Naive thymus-derived CD8-positive, alpha-beta T cell (primary cell): Measurements from ENCODE around the gene CACTIN. TPM values are rescaled to one million over a fixed set of nuclear protein-coding genes. Genes with fewer than 3 reads are reported as not detected.
"Not testable (repeated sequence)": the region's sequence is repeated elsewhere in the genome, so short reads cannot be mapped to it uniquely, and the experiment has no call there.

ENCODE experiments used
- ATAC-seq, 2 donors: fragments of 150-1000 bp; cut with Tn5 transposase in 1 of 2; sonication (Bioruptor Pico), chemical (Tn5 transposase) in 1 of 2; 1 replicate in 1 of 2; 2 replicates in 1 of 2; pipeline ENCODE4 v1.10.0; 2021; ENCODE audit warnings: mild to moderate bottlenecking in 2 of 2, moderate library complexity in 2 of 2
- POLR2A ChIA-PET: fragments of 350-600 bp; sonication (Branson Sonifier 250); formaldehyde crosslinking; loops from one replicate; lab custom pipeline; 2021; ENCODE audit warnings: antibody characterized with exemption; lab: Charles Lee
- DNase-seq, 10 donors: peaks; one replicate each; pipeline versions ENCODE4 v3.0.0 to v3.0.0-alpha.2; 2020 to 2022
- H3K27ac Mint-ChIP-seq, 10 donors: one replicate each; pipeline ENCODE4 v1.8.0; 2020 to 2022; ENCODE audit warnings: mild to moderate bottlenecking in 10 of 10, mixed read lengths in 10 of 10, moderate library complexity in 4 of 10, inconsistent platforms in 1 of 10
- H3K27me3 Mint-ChIP-seq, 5 donors: one replicate each; pipeline ENCODE4 v1.8.0; 2021 to 2022; ENCODE audit warnings: mixed read lengths in 5 of 5
- H3K36me3 Mint-ChIP-seq, 3 donors: one replicate each; pipeline ENCODE4 v1.8.0; 2020 to 2022; ENCODE audit warnings: mixed read lengths in 3 of 3, mild to moderate bottlenecking in 2 of 3, inconsistent platforms in 1 of 3
- H3K4me1 Mint-ChIP-seq, 4 donors: one replicate each; pipeline ENCODE4 v1.8.0; 2021 to 2022; ENCODE audit warnings: mixed read lengths in 4 of 4
- H3K4me3 Mint-ChIP-seq, 10 donors: one replicate each; pipeline ENCODE4 v1.8.0; 2020 to 2022; ENCODE audit warnings: mild to moderate bottlenecking in 10 of 10, mixed read lengths in 10 of 10, moderate library complexity in 6 of 10, inconsistent platforms in 1 of 10
- H3K9me3 Mint-ChIP-seq, 9 donors: one replicate each; pipeline ENCODE4 v1.8.0; 2020 to 2022; ENCODE audit warnings: mixed read lengths in 9 of 9, mild to moderate bottlenecking in 3 of 9, inconsistent platforms in 1 of 9, moderate library complexity in 1 of 9
- polyA plus RNA-seq, 3 donors: library from polyadenylated mRNA; unstranded; fragments of 300-500 nt; fragmentation: Illumina TruSeq; gene quantifications; one replicate each; pipeline ENCODE4 v1.2.3, GENCODE V29; 2021
- total RNA-seq, 8 experiments: library from RNA in 2 of 8; stranded (reverse) in 2 of 8; gene quantifications; one replicate each; pipeline ENCODE4 v1.2.3 and lab custom pipeline; 2021 to 2026

CACTIN gene
- total and polyA plus RNA-seq, 5 experiments from 2014 or later, result 6.9 to 54.1 (median 20.4) TPM

DNA sequence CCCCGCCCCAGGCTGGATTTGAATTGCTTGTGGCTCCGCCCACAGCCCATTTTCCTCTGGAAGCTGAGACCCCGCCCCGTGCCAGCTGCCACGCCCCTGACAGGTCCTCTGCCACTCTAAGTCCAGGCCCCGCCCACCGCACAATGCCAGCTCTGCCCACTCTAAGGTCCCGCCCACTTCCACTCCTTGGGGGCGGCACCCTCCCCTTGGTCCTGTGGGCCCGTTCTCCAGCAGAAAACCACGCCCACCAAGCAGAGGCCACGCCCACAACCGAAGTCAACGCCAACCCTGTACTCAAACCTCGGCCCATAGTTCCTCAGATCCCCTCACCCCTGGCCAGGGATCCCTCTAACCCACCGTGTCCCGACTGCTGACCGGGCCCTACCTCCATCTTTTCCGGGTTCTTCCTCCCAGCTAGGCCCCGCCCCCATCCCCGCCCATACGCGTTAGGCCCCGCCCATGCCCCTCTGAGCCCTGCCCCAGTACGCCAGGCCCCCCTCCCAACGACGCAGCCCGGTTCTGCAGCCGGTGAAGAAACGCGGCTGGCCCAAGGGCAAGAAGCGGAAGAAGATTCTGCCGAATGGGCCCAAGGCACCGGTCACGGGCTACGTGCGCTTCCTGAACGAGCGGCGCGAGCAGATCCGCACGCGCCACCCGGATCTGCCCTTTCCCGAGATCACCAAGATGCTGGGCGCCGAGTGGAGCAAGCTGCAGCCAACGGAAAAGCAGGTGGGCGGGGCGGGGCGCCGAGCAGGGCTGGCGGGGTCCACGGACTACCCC lies 52.5 kb downstream of the CACTIN start:
- no peaks in the 10 kb centered on the region for H3K9me3 Mint-ChIP-seq

DNA sequence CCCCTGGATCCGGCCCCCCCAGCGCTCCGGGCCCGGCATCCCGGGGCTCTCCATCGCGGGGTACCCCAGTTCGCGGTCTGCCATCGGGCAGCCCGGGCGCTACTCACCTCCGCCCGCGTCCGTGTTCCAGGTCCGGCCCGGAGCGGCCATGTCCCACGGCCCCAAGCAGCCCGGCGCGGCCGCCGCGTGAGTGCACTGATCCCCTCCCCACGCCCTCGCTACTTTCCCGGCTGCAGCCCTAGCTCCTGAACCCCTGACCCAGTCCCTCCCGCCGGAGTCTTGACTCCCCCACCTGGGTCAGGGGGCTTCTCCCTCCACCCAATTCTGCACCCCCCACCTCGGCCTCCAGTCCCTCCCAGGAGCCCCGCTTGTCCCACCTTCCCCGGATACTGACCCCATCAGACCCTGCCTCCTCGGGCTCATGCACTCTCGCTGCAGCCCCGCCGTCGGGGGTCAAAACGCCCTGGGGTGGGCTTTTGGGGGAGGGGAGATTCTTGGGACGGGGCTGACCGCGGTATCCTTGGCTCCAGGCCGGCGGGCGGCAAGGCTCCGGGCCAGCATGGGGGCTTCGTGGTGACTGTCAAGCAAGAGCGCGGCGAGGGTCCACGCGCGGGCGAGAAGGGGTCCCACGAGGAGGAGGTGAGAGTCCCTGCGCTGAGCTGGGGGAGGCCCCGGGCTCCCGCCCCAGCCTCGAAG lies 53.3 kb downstream of the CACTIN start:
- peaks cover 8 to 27% (median 18%) of the 10 kb centered on the region in 4 donors for H3K4me1 Mint-ChIP-seq
- H3K9me3 Mint-ChIP-seq, result no peaks in the 10 kb centered on the region
- H3K27me3 Mint-ChIP-seq, result no peaks in the 10 kb centered on the region
- ATAC-seq, result peak in 1 of 2 donors; percentile 10
- POLR2A ChIA-PET, result interaction anchor here (0.6 to 5.9 kb wide), 5 partner anchors 12 to 72 kb away, joined by 3 to 44 read pairs (median 3); partner anchors contain the start of genes GIPC3 and MFSD12
- peak overlapping the region; percentile 62 to 89 (median 78) for H3K4me3 Mint-ChIP-seq
- peak overlapping the region in 4 of 10 donors; percentile 35 to 71 (median 64) for H3K27ac Mint-ChIP-seq
- peak in 1 of 10 donors; percentile 37 for DNase-seq
- H3K36me3 Mint-ChIP-seq, result peaks cover 0 to 8% (median 5%) of the 10 kb centered on the region in 3 donors

More for the DNA sequence above, 52.5 kb downstream of the CACTIN start:
- H3K27ac Mint-ChIP-seq, result peak overlapping the region in 8 of 10 donors; percentile 25 to 87 (median 69)
- DNase-seq (peak; percentile 60 to 86 (median 76)), ATAC-seq (no peak)
- H3K4me3 Mint-ChIP-seq, result peak overlapping the region; percentile 62 to 89 (median 78)
- H3K36me3 Mint-ChIP-seq, result peaks cover 0 to 8% (median 5%) of the 10 kb centered on the region in 3 donors
- H3K4me1 Mint-ChIP-seq, result peaks cover 8 to 27% (median 18%) of the 10 kb centered on the region in 4 donors
- POLR2A ChIA-PET, result interaction anchor here (0.5 to 5.9 kb wide), 5 partner anchors 11 to 416 kb away, joined by 3 to 44 read pairs (median 3); partner anchors contain the start of genes GIPC3 and MFSD12
- H3K27me3 Mint-ChIP-seq, result no peaks in the 10 kb centered on the region

DNA sequence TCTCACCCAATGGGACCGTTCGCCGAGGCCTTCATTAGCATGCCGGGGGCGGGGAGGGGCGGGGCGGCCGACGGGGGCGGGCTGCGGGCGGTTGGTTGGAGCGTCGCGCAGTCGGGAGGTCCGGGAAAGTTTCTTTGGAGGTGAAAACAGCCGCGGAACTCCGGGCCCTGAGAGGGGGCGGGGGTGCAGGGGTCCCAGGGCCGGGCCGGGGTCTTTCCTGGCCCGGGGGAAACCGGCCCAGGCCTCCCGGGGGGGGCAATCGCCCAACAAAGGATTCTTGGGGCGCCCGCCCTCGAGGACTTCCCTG lies 53.8 kb downstream of the CACTIN start, which contains the start of gene HMG20B:
Gene HMG20B (plus strand): TSS at position 90 of the 307 bp plus-strand sequence. CDS start 366 bp downstream, outside the sequence.
- peaks cover 8 to 27% (median 18%) of the 10 kb centered on the region in 4 donors for H3K4me1 Mint-ChIP-seq
- no peaks in the 10 kb centered on the region for H3K27me3 Mint-ChIP-seq
- H3K9me3 Mint-ChIP-seq, result no peaks in the 10 kb centered on the region
- POLR2A ChIA-PET, result interaction anchor here (0.6 to 5.9 kb wide), 4 partner anchors 13 to 72 kb away, joined by 3 to 44 read pairs (median 4); partner anchors contain the start of gene MFSD12
- H3K36me3 Mint-ChIP-seq, result peaks cover 0 to 8% (median 5%) of the 10 kb centered on the region in 3 donors
- peak within 1 kb of the TSS; percentile 31 to 91 (median 78) for H3K27ac Mint-ChIP-seq
- H3K4me3 Mint-ChIP-seq, result peak within 1 kb of the TSS; percentile 62 to 92 (median 82)
- DNase-seq (peak in 1 of 10 donors; percentile 24), ATAC-seq (peak in 1 of 2 donors; percentile 2)

DNA sequence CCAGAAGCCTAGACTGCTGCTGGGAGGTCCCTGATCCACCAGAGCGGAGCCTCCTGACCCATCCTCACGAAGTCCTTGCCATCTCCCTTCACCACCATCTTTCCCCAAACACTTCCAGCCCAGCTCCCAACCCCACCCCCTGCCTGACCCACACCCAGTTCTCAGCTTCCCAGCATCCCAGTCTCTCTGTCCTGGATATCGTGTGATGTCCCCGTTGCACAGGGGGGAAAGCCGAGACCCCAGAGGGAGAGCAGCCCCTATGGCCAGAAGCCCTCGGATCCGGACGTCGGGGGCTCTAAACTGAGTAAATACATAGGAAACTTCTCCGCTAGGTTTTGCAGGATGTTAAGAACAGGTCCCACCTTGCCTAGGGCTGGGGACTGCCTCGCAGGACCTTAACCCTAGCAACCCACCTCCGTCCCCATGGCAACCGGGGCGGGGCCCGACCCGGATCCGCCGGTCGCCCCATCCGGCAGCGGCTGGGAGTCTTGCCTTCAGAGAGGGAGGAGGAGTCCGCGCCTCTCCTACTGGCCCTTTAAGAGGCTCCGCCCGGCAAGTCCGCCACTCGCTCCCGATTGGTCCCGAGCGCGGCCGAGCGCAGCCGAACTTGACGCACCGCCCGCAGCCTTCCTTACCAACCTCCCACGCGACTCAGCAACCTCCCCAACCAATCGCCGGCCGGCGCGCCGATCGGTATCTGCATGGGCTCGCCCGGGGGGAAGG lies 54.3 kb downstream of the CACTIN start:
- Mint-ChIP-seq H3K4me3 (peak overlapping the region; percentile 62 to 92 (median 80)), H3K36me3 (peaks cover 0 to 8% (median 5%) of the 10 kb centered on the region in 3 donors)
- POLR2A ChIA-PET, result interaction anchor here (5.9 kb wide), 1 partner anchor 16 kb away, joined by 44 read pairs; the partner anchor contains the start of gene MFSD12

DNA sequence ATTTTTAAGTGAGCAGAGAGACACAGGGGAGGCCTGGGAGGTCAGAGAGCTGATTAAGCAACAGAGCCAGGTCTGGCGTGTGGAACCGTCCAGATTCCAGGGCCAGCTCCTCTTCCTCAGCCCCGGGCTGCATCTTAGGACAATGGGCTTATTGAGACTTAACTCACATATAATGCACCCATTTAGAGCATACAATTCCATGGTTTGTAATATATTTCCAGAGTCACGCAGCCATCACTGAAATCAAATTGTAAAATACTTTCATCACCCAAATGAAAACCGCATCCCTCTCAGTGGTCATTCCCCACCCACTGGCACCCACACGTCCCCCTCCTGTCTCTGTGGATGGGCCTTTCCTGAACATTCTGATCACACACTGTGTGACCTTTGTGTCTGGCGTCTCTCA lies 56.0 kb downstream of the CACTIN start:
- Mint-ChIP-seq H3K36me3 (peaks cover 0 to 8% (median 5%) of the 10 kb centered on the region in 3 donors), H3K27me3 (no peaks in the 10 kb centered on the region), H3K4me3 (peak overlapping the region in 1 of 10 donors; percentile 22), H3K27ac (peak overlapping the region in 3 of 10 donors; percentile 40 to 50 (median 40)), H3K9me3 (no peaks in the 10 kb centered on the region), H3K4me1 (peaks cover 8 to 27% (median 18%) of the 10 kb centered on the region in 4 donors)
- POLR2A ChIA-PET, result interaction anchor here (0.7 to 5.9 kb wide), 2 partner anchors 15 to 299 kb away, joined by 6 to 44 read pairs; partner anchors contain the start of gene MFSD12
- no peak for ATAC-seq
- no peak for DNase-seq

More for the DNA sequence above, 54.3 kb downstream of the CACTIN start:
- peak; percentile 96 for ATAC-seq
- peak; percentile 94 to 100 (median 99) for DNase-seq
- peaks cover 8 to 27% (median 18%) of the 10 kb centered on the region in 4 donors for H3K4me1 Mint-ChIP-seq
- H3K27ac Mint-ChIP-seq, result peak overlapping the region; percentile 31 to 91 (median 64)
- no peaks in the 10 kb centered on the region for H3K9me3 Mint-ChIP-seq
- H3K27me3 Mint-ChIP-seq, result no peaks in the 10 kb centered on the region

DNA sequence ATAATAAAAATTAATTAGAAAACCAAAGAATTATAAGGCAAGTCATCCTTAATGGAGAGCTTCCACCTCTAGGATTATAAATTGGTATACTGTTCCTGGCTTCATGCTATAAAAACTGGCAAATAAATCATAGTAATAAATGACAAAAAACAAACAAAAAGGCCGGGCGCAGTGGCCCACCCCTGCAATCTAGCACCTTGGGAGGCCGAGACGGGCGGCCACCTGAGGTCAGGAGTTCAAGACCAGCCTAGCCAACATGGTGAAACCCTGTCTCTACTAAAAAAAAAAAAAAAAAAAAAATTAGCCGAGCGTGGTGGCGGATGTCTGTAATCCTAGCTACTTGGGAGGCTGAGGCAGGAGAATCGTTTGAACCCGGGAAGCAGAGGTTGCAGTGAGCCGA lies 56.5 kb downstream of the CACTIN start:
- ATAC-seq, H3K4me3 Mint-ChIP-seq, H3K27ac Mint-ChIP-seq, H3K36me3 Mint-ChIP-seq, DNase-seq, H3K27me3 Mint-ChIP-seq, H3K9me3 Mint-ChIP-seq: not testable (repeated sequence)
- peaks cover 6 to 22% (median 16%) of the 10 kb centered on the region in 4 donors for H3K4me1 Mint-ChIP-seq
- POLR2A ChIA-PET, result interaction anchor here (0.6 to 5.9 kb wide), 3 partner anchors 14 to 924 kb away, joined by 4 to 44 read pairs (median 4); partner anchors contain the start of gene MFSD12

DNA sequence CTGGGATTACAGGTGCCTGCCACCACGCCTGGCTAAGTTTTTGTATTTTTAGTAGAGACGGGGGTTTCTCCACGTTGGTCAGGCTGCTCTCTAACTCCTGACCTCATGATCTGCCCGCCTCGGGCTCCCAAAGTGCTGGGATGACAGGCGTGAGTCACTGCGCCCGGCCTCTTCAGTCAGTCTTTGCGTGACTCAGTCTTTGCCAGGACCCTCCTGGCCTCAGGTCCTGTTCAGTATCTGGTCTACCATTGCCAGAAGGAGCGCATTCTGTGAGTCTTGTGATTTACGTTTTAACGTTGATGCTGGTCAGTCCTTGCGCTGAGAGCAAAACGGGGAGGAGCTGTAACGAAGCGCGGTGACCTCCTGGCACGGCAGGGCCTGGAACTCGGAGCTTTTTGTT lies 61.5 kb downstream of the CACTIN start:
- no peak for DNase-seq
- Mint-ChIP-seq H3K4me3 (no peak overlapping the region), H3K27ac (no peak overlapping the region), H3K9me3 (no peaks in the 10 kb centered on the region), H3K36me3 (no peaks in the 10 kb centered on the region), H3K27me3 (no peaks in the 10 kb centered on the region), H3K4me1 (no peaks in the 10 kb centered on the region)
- ATAC-seq, result no peak
- POLR2A ChIA-PET, result interaction anchor here (0.6 kb wide), 1 partner anchor 845 kb away, joined by 7 read pairs; no protein-coding TSS in a partner anchor

DNA sequence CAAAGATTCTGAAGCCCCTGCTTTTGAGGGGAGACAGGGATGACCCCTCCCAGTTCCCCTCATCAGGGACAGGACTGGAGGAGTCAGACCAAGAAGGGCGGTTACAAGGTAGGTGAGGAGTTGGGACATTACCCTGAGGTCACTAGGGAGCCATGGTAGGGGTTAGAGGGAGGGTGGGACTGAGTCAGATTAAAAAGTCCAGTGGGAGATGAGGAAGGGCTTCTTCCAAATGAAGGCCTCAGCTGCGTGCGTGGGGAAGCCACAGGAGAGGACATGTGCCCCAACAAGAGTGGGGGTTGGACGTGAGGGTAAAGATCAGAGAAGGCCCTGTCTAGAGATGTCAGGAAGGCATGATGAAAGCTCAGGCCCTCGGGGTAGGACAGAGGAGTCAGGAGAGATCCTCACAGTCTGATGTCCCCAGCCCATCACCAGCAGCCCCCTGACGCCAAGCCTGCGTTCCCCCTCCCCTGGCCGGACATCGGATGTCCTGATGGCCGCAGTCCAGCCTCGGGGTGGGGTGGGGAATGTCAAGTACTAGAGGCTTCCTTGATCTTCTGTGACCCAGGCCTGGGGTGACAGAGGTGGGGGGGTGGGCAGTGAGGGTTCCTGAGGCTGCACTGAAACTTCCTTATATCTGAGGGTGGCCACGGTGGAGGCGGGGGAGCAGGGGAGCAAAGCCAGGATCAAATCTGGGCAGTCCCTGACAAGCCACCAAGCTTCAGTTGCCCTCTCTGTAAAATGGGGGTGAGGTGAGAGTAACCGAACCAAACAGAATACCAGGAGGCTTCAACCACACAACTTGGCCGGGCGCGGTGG lies 62.7 kb downstream of the CACTIN start:
- H3K27me3 Mint-ChIP-seq, result no peaks in the 10 kb centered on the region
- peak overlapping the region in 1 of 10 donors; percentile 48 for H3K27ac Mint-ChIP-seq
- H3K36me3 Mint-ChIP-seq, result no peaks in the 10 kb centered on the region
- DNase-seq, result no peak
- H3K9me3 Mint-ChIP-seq, result no peaks in the 10 kb centered on the region
- H3K4me1 Mint-ChIP-seq, result peaks cover 0 to 1% (median under 1%) of the 10 kb centered on the region in 4 donors
- no peak overlapping the region for H3K4me3 Mint-ChIP-seq
- POLR2A ChIA-PET, result interaction anchor here (1.0 kb wide), 1 partner anchor 9 kb away, joined by 4 read pairs; no protein-coding TSS in a partner anchor
- no peak for ATAC-seq
